Retinal pigment epithelial cell (primary cell): Measurements from ENCODE around the gene GCK.
"Not testable (repeated sequence)": the region's sequence is repeated elsewhere in the genome, so short reads cannot be mapped to it uniquely, and the experiment has no call there.

Source experiments
- DNase-seq: peaks from one replicate; pipeline ENCODE4 v3.0.0-alpha.2; 2010; ENCODE audit warnings: low read depth
- H3K4me3 ChIP-seq: 2 replicates; pipeline ENCODE4 v1.5.1; 2011; ENCODE audit warnings: mild to moderate bottlenecking, low read length, control low read depth, moderate library complexity
- CTCF ChIP-seq: conservative IDR thresholded peaks from 2 replicates; pipeline ENCODE4 v1.5.1; 2011; ENCODE audit warnings: low read depth, low read length, control low read depth, inconsistent platforms

Gene GCK

GRCh38 chr7:44131173-44132029, 57.8 kb downstream of the GCK start:
- TF ChIP-seq CTCF = peak; percentile 56
- DNase-seq = no peak
- H3K4me3 ChIP-seq = no peak overlapping the region

- no peak for TF ChIP-seq CTCF
- DNase-seq = no peak
- H3K4me3 ChIP-seq = no peak overlapping the region
Measured at GRCh38 chr7:44128721-44129582, 60.3 kb downstream of the GCK start.

GRCh38 chr7:44127161-44127560, 62.1 kb downstream of the GCK start:
- no peak for DNase-seq
- no peak for TF ChIP-seq CTCF
- no peak overlapping the region for H3K4me3 ChIP-seq

GRCh38 chr7:44126574-44126973, 62.7 kb downstream of the GCK start:
- not testable (repeated sequence) for H3K4me3 ChIP-seq, DNase-seq

GRCh38 chr7:44124822-44125202, 64.4 kb downstream of the GCK start:
- H3K4me3 ChIP-seq = no peak overlapping the region
- no peak for DNase-seq
- no peak for TF ChIP-seq CTCF

- peak within 1 kb of the TSS; percentile 84 for H3K4me3 ChIP-seq
- TF ChIP-seq CTCF = no peak
- DNase-seq = peak; percentile 89
Measured at GRCh38 chr7:44123190-44124003, 65.8 kb downstream of the GCK start, which contains the start of gene POLD2. POLD2 (minus strand) TSS chr7:44123548; CDS start chr7:44122053, 1,495 bp downstream.

GRCh38 chr7:44122529-44122928, 66.7 kb downstream of the GCK start:
- DNase-seq = no peak
- no peak for TF ChIP-seq CTCF
- peak overlapping the region; percentile 65 for H3K4me3 ChIP-seq
